ENCODE results near the gene CCND1. TPM values are rescaled to one million over a fixed set of nuclear protein-coding genes. Genes with fewer than 3 reads are reported as not detected.

The CCND1 gene
- total RNA-seq, 2 donors from 2014 or later, result 91.8 to 101 TPM

GRCh38 chr11:69700278-69701140, 59.6 kb downstream of the CCND1 start:
- TF ChIP-seq, protein P1, sequence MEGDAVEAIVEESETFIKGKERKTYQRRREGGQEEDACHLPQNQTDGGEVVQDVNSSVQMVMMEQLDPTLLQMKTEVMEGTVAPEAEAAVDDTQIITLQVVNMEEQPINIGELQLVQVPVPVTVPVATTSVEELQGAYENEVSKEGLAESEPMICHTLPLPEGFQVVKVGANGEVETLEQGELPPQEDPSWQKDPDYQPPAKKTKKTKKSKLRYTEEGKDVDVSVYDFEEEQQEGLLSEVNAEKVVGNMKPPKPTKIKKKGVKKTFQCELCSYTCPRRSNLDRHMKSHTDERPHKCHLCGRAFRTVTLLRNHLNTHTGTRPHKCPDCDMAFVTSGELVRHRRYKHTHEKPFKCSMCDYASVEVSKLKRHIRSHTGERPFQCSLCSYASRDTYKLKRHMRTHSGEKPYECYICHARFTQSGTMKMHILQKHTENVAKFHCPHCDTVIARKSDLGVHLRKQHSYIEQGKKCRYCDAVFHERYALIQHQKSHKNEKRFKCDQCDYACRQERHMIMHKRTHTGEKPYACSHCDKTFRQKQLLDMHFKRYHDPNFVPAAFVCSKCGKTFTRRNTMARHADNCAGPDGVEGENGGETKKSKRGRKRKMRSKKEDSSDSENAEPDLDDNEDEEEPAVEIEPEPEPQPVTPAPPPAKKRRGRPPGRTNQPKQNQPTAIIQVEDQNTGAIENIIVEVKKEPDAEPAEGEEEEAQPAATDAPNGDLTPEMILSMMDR (IDR thresholded peaks at IDR 0.05), result no peak
- peaks cover 18 to 33% of the 10 kb centered on the region in 2 donors for H3K27me3 ChIP-seq

DNA sequence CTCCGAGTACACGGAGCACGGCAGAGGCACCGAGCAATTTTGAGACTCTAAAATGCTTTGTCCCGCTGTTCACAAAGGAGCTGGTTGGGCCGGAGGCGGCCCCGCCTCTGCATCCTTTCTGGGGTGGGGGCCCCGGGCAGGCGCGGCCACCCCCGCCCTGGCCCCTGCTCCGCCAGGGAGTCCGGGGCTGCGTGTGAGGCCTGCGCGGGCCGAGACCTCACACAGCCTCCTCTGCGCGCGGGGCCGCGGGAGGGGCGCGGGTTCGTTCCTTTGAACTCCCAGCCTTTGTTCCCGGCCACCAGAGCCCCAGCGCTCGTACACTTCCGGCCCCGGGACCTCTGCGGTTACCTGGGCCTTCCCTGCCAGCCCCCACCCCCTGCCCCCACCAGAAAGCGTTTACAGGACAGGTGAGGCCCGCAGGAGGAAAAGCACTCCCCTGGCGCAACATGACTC, 61.3 kb downstream of the CCND1 start:
- no peak for DNase-seq (ENCODE audit: low spot score)
- Histone ChIP-seq H3K4me3 (no peak overlapping the region), H3K27ac (no peak overlapping the region), H3K27me3 (peaks cover 18 to 33% of the 10 kb centered on the region in 2 donors), H3K36me3 (no peaks in the 10 kb centered on the region), H3K9me3 (no peaks in the 10 kb centered on the region), H3K4me1 (peaks cover 0 to 30% of the 10 kb centered on the region in 2 donors)
- TF ChIP-seq, protein P1 (IDR thresholded peaks at IDR 0.05), result no peak

More at GRCh38 chr11:69700278-69701140, 59.6 kb downstream of the CCND1 start:
- Histone ChIP-seq H3K4me1 (peaks cover 0 to 30% of the 10 kb centered on the region in 2 donors), H3K9me3 (no peaks in the 10 kb centered on the region), H3K36me3 (no peaks in the 10 kb centered on the region), H3K4me3 (no peak overlapping the region), H3K27ac (no peak overlapping the region)
- DNase-seq (ENCODE audit: low spot score), result no peak

GRCh38 chr11:69702769-69703452, 62.0 kb downstream of the CCND1 start:
- H3K4me1 ChIP-seq, result peaks cover 0 to 30% of the 10 kb centered on the region in 2 donors
- peaks cover 18 to 33% of the 10 kb centered on the region in 2 donors for H3K27me3 ChIP-seq
- TF ChIP-seq, protein P1 (IDR thresholded peaks at IDR 0.05), result no peak
- DNase-seq (ENCODE audit: low spot score), result no peak
- H3K27ac ChIP-seq, result no peak overlapping the region
- H3K36me3 ChIP-seq, result no peaks in the 10 kb centered on the region
- no peaks in the 10 kb centered on the region for H3K9me3 ChIP-seq
- H3K4me3 ChIP-seq, result no peak overlapping the region

DNA sequence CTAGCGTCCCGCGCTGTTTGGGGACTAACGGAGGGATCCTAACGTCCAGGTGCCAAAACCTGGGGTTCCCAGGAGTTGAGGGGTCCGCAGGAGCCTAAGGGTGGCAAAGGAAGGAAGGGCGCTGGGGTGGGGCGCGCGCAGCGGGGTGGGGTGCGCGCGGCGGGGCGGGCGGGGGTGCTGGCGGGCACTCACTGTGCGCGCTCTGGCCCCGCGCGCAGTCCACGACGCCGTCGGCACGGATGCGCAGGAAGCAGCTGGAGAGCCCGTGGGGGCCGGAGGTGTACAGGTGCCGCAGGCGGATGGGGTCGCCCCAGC, 62.5 kb downstream of the CCND1 start:
- no peak overlapping the region for H3K4me3 ChIP-seq
- TF ChIP-seq, protein P1 (IDR thresholded peaks at IDR 0.05), result no peak
- H3K27me3 ChIP-seq, result peaks cover 18 to 33% of the 10 kb centered on the region in 2 donors
- peaks cover 0 to 30% of the 10 kb centered on the region in 2 donors for H3K4me1 ChIP-seq
- no peaks in the 10 kb centered on the region for H3K36me3 ChIP-seq
- H3K9me3 ChIP-seq, result no peaks in the 10 kb centered on the region
- no peak for DNase-seq (ENCODE audit: low spot score)
- no peak overlapping the region for H3K27ac ChIP-seq

Other genes starting within 250 kb of the CCND1 start
- gene LINC01488, start 159.5 kb upstream of the CCND1 start, total RNA-seq, result not detected
- 1 to 10 TPM; 4.7 to 6.0 TPM for gene LTO1, start 34.2 kb downstream of the CCND1 start, total RNA-seq
- not detected for gene FGF19, start 62.9 kb downstream of the CCND1 start, total RNA-seq
- not detected for gene FGF4, start 134.2 kb downstream of the CCND1 start, total RNA-seq
- not detected for gene FGF3, start 178.3 kb downstream of the CCND1 start, total RNA-seq